ENCODE data around the gene VPREB1.
"Not testable (repeated sequence)": the region's sequence is repeated elsewhere in the genome, so short reads cannot be mapped to it uniquely, and the experiment has no call there.

GRCh38 chr22:22291129-22291806 is 46.7 kb downstream of the VPREB1 start:
- TF ChIP-seq CTCF, POLR2A (IDR thresholded peaks at IDR 0.05): not testable (repeated sequence)
